Omental fat pad (tissue), 4 donors: ENCODE results near the gene TUG1. TPM values are rescaled to one million over a fixed set of nuclear protein-coding genes. Genes with fewer than 3 reads are reported as not detected.

ENCODE experiments used
- ATAC-seq: fragments of 150-250 bp; one replicate; pipeline ENCODE4 v1.9.1; 2016; ENCODE audit warnings: mild to moderate bottlenecking, moderate library complexity; ENCODE audit not compliant: low FRiP score
- DNase-seq: peaks from one replicate; pipeline ENCODE4 v3.0.0-alpha.2; 2019; ENCODE audit warnings: low spot score
- CTCF ChIP-seq, 3 donors: fragments of 450-650 bp; IDR thresholded peaks; one replicate each; pipeline ENCODE4 v1.5.1; 2016 to 2017; ENCODE audit warnings: antibody characterized with exemption in 3 of 3, mild to moderate bottlenecking in 3 of 3, moderate library complexity in 2 of 3
- total RNA-seq, 4 donors: library from RNA; depleted of rRNA; stranded (reverse); fragments of >200 nt; gene quantifications; one replicate each; pipeline ENCODE4 v1.1.0, GENCODE V29; 2016

Gene TUG1
- total RNA-seq, 4 donors from 2014 or later = 55.9 to 108 (median 61.0) TPM

GRCh38 chr22:30982512-30982911 lies 13.4 kb downstream of the TUG1 start:
- no peak for TF ChIP-seq CTCF (IDR thresholded peaks at IDR 0.05)
- ATAC-seq (no peak), DNase-seq (no peak)

- DNase-seq = no peak
- ATAC-seq = no peak
- no peak for TF ChIP-seq CTCF (IDR thresholded peaks at IDR 0.05)
These were observed 15.3 kb downstream of the TUG1 start for GRCh38 chr22:30984317-30984716.

GRCh38 chr22:30985561-30986208 lies 16.6 kb downstream of the TUG1 start:
- DNase-seq = no peak
- TF ChIP-seq CTCF (IDR thresholded peaks at IDR 0.05) = no peak
- no peak for ATAC-seq

GRCh38 chr22:30989474-30989873 lies 20.4 kb downstream of the TUG1 start:
- TF ChIP-seq CTCF (IDR thresholded peaks at IDR 0.05) = no peak
- ATAC-seq = no peak
- DNase-seq = no peak

GRCh38 chr22:30990690-30991089 lies 21.6 kb downstream of the TUG1 start:
- ATAC-seq (no peak), DNase-seq (no peak)
- no peak for TF ChIP-seq CTCF (IDR thresholded peaks at IDR 0.05)

GRCh38 chr22:30992565-30992964 lies 23.5 kb downstream of the TUG1 start:
- no peak for ATAC-seq
- TF ChIP-seq CTCF (IDR thresholded peaks at IDR 0.05) = no peak
- no peak for DNase-seq

GRCh38 chr22:30994960-30995359 lies 25.9 kb downstream of the TUG1 start:
- DNase-seq = no peak
- TF ChIP-seq CTCF (IDR thresholded peaks at IDR 0.05) = no peak
- ATAC-seq = no peak
